H9 (cell line): ENCODE data around the gene ASTN2. TPM values are rescaled to one million over a fixed set of nuclear protein-coding genes. Genes with fewer than 3 reads are reported as not detected.

Experiments
- DNase-seq: peaks from one replicate; pipeline ENCODE4 v3.0.0-alpha.2; 2017
- H2AFZ ChIP-seq: one replicate; pipeline ENCODE4 v1.6.1; 2013; ENCODE audit warnings: mild to moderate bottlenecking, low read length, control low read depth, moderate library complexity
- H2AK5ac ChIP-seq: 2 replicates; pipeline ENCODE4 v1.6.1; 2013; ENCODE audit warnings: low read length, control low read depth, mixed read lengths; ENCODE audit not compliant: insufficient read length
- H2BK120ac ChIP-seq: one replicate; pipeline ENCODE4 v1.6.1; 2013; ENCODE audit warnings: low read depth, mild to moderate bottlenecking, low read length, control low read depth, inconsistent platforms; ENCODE audit not compliant: poor library complexity, severe bottlenecking
- H2BK12ac ChIP-seq: 2 replicates; pipeline ENCODE4 v1.6.1; 2013; ENCODE audit warnings: low read length, control low read depth, mixed read lengths, low read depth; ENCODE audit not compliant: insufficient read length
- H2BK15ac ChIP-seq: 2 replicates; pipeline ENCODE4 v1.6.1; 2013; ENCODE audit warnings: low read depth, low read length, control low read depth
- H2BK20ac ChIP-seq: one replicate; pipeline ENCODE4 v1.6.1; 2013; ENCODE audit warnings: low read depth, mild to moderate bottlenecking, low read length, control low read depth, inconsistent platforms; ENCODE audit not compliant: poor library complexity, severe bottlenecking
- H2BK5ac ChIP-seq: 2 replicates; pipeline ENCODE4 v1.6.1; 2013; ENCODE audit warnings: low read length, control low read depth, mixed read lengths; ENCODE audit not compliant: insufficient read length
- H3K14ac ChIP-seq: 2 replicates; pipeline ENCODE4 v1.6.1; 2013; ENCODE audit warnings: low read length, control low read depth; ENCODE audit not compliant: insufficient read depth
- H3K18ac ChIP-seq: 2 replicates; pipeline ENCODE4 v1.6.1; 2013; ENCODE audit warnings: low read depth, mild to moderate bottlenecking, mixed read lengths, low read length, control low read depth; ENCODE audit not compliant: insufficient read length
- H3K23ac ChIP-seq: 2 replicates; pipeline ENCODE4 v1.6.1; 2013; ENCODE audit warnings: low read length, control low read depth, mixed read lengths, low read depth; ENCODE audit not compliant: insufficient read length
- H3K23me2 ChIP-seq: 2 replicates; pipeline ENCODE4 v1.6.1; 2013; ENCODE audit warnings: low read depth, mild to moderate bottlenecking, mixed read lengths, low read length, control low read depth; ENCODE audit not compliant: insufficient read length, poor library complexity, severe bottlenecking
- H3K27ac ChIP-seq: 2 replicates; pipeline ENCODE4 v1.5.1; 2013; ENCODE audit warnings: low read length, control low read depth, mixed read lengths, low read depth; ENCODE audit not compliant: insufficient read length
- H3K27me3 ChIP-seq: 2 replicates; pipeline ENCODE4 v1.6.1; 2013; ENCODE audit warnings: low read length, control low read depth, inconsistent platforms; ENCODE audit not compliant: insufficient read depth
- H3K4ac ChIP-seq: 2 replicates; pipeline ENCODE4 v1.6.1; 2013; ENCODE audit warnings: low read depth, mild to moderate bottlenecking, control low read depth, inconsistent platforms, low read length, moderate library complexity
- H3K4me1 ChIP-seq: 2 replicates; pipeline ENCODE4 v1.6.1; 2013; ENCODE audit warnings: low read length, control low read depth, inconsistent platforms; ENCODE audit not compliant: insufficient read depth
- H3K4me2 ChIP-seq: 2 replicates; pipeline ENCODE4 v1.6.1; 2013; ENCODE audit warnings: low read length, control low read depth, mixed read lengths; ENCODE audit not compliant: insufficient read length, insufficient read depth
- H3K56ac ChIP-seq: 2 replicates; pipeline ENCODE4 v1.6.1; 2013; ENCODE audit warnings: low read depth, mild to moderate bottlenecking, mixed read lengths, low read length, control low read depth; ENCODE audit not compliant: insufficient read length
- H3K79me1 ChIP-seq: 2 replicates; pipeline ENCODE4 v1.6.1; 2013; ENCODE audit warnings: low read depth, mild to moderate bottlenecking, moderate library complexity, low read length, control low read depth, inconsistent platforms; ENCODE audit not compliant: insufficient read depth, poor library complexity, severe bottlenecking
- H3K79me2 ChIP-seq: 2 replicates; pipeline ENCODE4 v1.6.1; 2013; ENCODE audit warnings: low read length, control low read depth, inconsistent platforms; ENCODE audit not compliant: insufficient read depth
- H3K9ac ChIP-seq: 2 replicates; pipeline ENCODE4 v1.6.1; 2013; ENCODE audit warnings: low read length, control low read depth, mixed read lengths; ENCODE audit not compliant: insufficient read length; ENCODE audit errors: extremely low read depth
- H3K9me3 ChIP-seq: one replicate; pipeline ENCODE4 v1.6.1; 2013; ENCODE audit warnings: low read depth, low read length, inconsistent platforms; ENCODE audit not compliant: control insufficient read depth
- H3T11ph ChIP-seq: one replicate; pipeline ENCODE4 v1.6.1; 2013; ENCODE audit warnings: mild to moderate bottlenecking, low read length, control low read depth, inconsistent platforms
- H4K20me1 ChIP-seq: one replicate; pipeline ENCODE4 v1.6.1; 2013; ENCODE audit not compliant: control insufficient read depth, insufficient read length, insufficient read depth
- H4K5ac ChIP-seq: 2 replicates; pipeline ENCODE4 v1.6.1; 2013; ENCODE audit warnings: low read depth, mild to moderate bottlenecking, mixed read lengths, low read length, control low read depth; ENCODE audit not compliant: insufficient read length
- H4K8ac ChIP-seq: replicated peaks from 2 replicates; pipeline ENCODE4 v1.6.1; 2013; ENCODE audit warnings: low read length, control low read depth, mixed read lengths, low read depth; ENCODE audit not compliant: insufficient read length
- H4K91ac ChIP-seq: 2 replicates; pipeline ENCODE4 v1.6.1; 2013; ENCODE audit warnings: low read depth, mild to moderate bottlenecking, moderate library complexity, mixed read lengths, low read length, control low read depth; ENCODE audit not compliant: insufficient read length
- H3K27ac Mint-ChIP-seq, 3 experiments: 2 replicates in 2 of 3; 3 replicates in 1 of 3; pipeline ENCODE4 v1.8.0; 2020 to 2021; ENCODE audit warnings: mixed read lengths in 3 of 3, mild to moderate bottlenecking in 1 of 3, moderate library complexity in 1 of 3
- H3K27me3 Mint-ChIP-seq: 2 replicates; pipeline ENCODE4 v1.8.0; 2021; ENCODE audit warnings: low read depth, mild to moderate bottlenecking, moderate library complexity, mixed read lengths
- H3K36me3 Mint-ChIP-seq, 3 experiments: 2 replicates in 2 of 3; 3 replicates in 1 of 3; pipeline ENCODE4 v1.8.0; 2020 to 2021; ENCODE audit warnings: low read depth in 3 of 3, mixed read lengths in 3 of 3; ENCODE audit not compliant: insufficient read depth in 1 of 3
- H3K4me1 Mint-ChIP-seq, 2 experiments: 2 replicates each; pipeline ENCODE4 v1.8.0; 2020; ENCODE audit warnings: mixed read lengths in 2 of 2
- H3K4me3 Mint-ChIP-seq, 2 experiments: 2 replicates in 1 of 2; 3 replicates in 1 of 2; pipeline ENCODE4 v1.8.0; 2020 to 2021; ENCODE audit warnings: mild to moderate bottlenecking in 2 of 2, mixed read lengths in 2 of 2, moderate library complexity in 1 of 2
- H3K9me3 Mint-ChIP-seq, 2 experiments: 2 replicates in 1 of 2; 3 replicates in 1 of 2; pipeline ENCODE4 v1.8.0; 2020; ENCODE audit warnings: mild to moderate bottlenecking in 2 of 2, mixed read lengths in 2 of 2, moderate library complexity in 1 of 2
- CTCF ChIP-seq: fragments of 200-600 bp; sonication (generic); conservative IDR thresholded peaks from 3 replicates; pipeline ENCODE4 v1.8.0; 2021; ENCODE audit warnings: antibody characterized with exemption, mild to moderate bottlenecking
- WGBS: extraction: QIAGEN DNeasy Blood & Tissue Kit; methylation state at CpG from one replicate; pipeline ENCODE4 v1.1.7; 2013; ENCODE audit warnings: missing lambda C conversion rate, low lambda C conversion rate, mixed read lengths; ENCODE audit not compliant: insufficient read length; ENCODE audit errors: extremely low coverage; 5-methylcytosine and 5-hydroxymethylcytosine counted together
- total RNA-seq: library from RNA; stranded (reverse); gene quantifications from 2 replicates; pipeline ENCODE4 v1.2.1, GENCODE V29; 2021

ASTN2 gene
- total RNA-seq, 1 experiment from 2014 or later, result 9.7 TPM

GRCh38 chr9:117407436-117408022 is 7.3 kb downstream of the ASTN2 start:
- Histone ChIP-seq H3K9ac (no peak overlapping the region), H4K91ac (no peak overlapping the region), H2AFZ (no peak overlapping the region), H4K20me1 (no peaks in the 10 kb centered on the region), H3K27me3 (peaks cover 5% of the 10 kb centered on the region; the same call in 1 of the 2 replicates), H3T11ph (no peak overlapping the region), H3K56ac (no peak overlapping the region), H2BK12ac (no peak overlapping the region), H2BK120ac (no peak overlapping the region), H3K18ac (no peak overlapping the region), H3K9me3 (no peaks in the 10 kb centered on the region), H3K4ac (no peak overlapping the region), H2BK15ac (no peak overlapping the region), H2BK20ac (no peak overlapping the region), H2AK5ac (no peak overlapping the region), H2BK5ac (no peak overlapping the region), H3K79me2 (no peaks in the 10 kb centered on the region), H3K4me2 (no peak overlapping the region), H3K79me1 (no peaks in the 10 kb centered on the region), H4K8ac (no peak overlapping the region), H3K27ac (no peak overlapping the region), H3K14ac (no peak overlapping the region), H3K23ac (no peak overlapping the region), H4K5ac (no peak overlapping the region), H3K23me2 (peaks cover 1% of the 10 kb centered on the region), H3K4me1 (peaks cover 7% of the 10 kb centered on the region; the same call in 1 of the 2 replicates)
- Mint-ChIP-seq H3K36me3 (peaks cover 0 to 4% (median 0%) of the 10 kb centered on the region in 3 experiments; a peak in 3 of 7 replicates), H3K27me3 (peaks cover 19% of the 10 kb centered on the region), H3K4me1 (peaks cover 37 to 57% of the 10 kb centered on the region in 2 experiments), H3K9me3 (no peaks in the 10 kb centered on the region), H3K27ac (peak overlapping the region in 1 of 3 experiments; percentile 7; a peak in 2 of 7 replicates), H3K4me3 (no peak overlapping the region)
- TF ChIP-seq CTCF, result no peak
- no CpG with 5 or more reads among the region's 2 CpGs for WGBS
- DNase-seq, result no peak
